GM18499 (cell line): ENCODE measurements around the gene KMT2A.
"Not testable (repeated sequence)": the region's sequence is repeated elsewhere in the genome, so short reads cannot be mapped to it uniquely, and the experiment has no call there.

Source experiments
- ATAC-seq: cut with Tn5 transposase; IDR thresholded peaks from one replicate; pipeline ENCODE4 v1.9.1; 2021; ENCODE audit warnings: moderate number of reproducible peaks; ENCODE audit not compliant: insufficient read depth, unreplicated experiment

KMT2A gene

DNA sequence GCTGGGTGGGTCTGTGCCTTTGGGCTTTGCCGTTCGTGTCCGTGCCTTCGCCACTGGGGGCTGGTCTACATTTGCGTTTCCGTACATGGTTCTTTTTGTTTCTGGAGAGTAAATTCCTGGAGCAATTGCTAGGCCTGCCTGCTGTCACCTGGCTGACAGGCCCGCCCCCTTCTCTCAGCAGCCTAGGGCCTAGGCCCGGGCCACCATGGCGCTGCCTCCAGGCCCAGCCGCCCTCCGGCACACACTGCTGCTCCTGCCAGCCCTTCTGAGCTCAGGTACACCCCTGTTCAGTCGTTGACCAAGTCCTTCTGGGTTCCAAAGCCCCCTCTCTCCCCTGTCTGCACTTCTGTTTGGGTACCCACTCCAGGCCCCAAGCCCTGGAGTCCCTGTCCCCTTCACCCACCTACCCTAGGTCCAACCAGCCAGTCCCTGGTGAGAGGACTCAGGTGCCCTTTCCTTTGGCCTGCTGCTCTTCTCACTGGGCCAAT, 95.3 kb downstream of the KMT2A start:
- ATAC-seq, result no peak

- no peak for ATAC-seq
Measured at GRCh38 chr11:118532091-118532490, 95.8 kb downstream of the KMT2A start.

DNA sequence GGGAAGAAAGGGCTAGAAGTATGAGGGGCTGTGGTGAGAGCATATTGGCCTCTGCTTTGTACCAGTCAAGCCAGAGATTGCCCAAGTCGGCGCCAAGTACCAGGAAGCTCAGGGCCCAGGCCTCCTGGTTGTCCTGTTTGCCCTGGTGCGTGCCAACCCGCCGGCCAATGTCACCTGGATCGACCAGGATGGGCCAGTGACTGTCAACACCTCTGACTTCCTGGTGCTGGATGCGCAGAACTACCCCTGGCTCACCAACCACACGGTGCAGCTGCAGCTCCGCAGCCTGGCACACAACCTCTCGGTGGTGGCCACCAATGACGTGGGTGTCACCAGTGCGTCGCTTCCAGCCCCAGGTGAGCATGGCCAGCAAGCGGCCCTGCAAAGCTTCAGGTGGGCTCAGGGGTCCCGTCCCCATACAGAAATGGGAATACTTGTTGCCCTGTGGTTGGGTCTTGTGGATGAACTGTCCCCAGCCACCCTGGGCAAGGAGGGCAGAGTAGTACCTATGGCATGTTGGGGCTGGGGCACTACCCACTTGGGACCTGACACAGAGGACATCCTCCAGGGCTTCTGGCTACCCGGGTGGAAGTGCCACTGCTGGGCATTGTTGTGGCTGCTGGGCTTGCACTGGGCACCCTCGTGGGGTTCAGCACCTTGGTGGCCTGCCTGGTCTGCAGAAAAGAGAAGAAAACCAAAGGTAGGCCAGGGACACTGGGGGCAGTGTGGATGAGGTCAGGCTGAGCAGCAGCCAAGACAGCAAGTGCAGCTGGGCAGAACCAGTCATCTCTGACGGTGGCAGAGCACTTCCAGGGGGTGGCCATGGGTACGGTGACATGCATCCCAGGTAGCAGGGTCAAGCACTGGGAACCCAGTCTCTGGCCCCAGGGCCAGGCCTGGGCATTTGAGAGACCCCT, 96.8 kb downstream of the KMT2A start:
- no peak for ATAC-seq

GRCh38 chr11:118533769-118534729, 97.8 kb downstream of the KMT2A start:
- ATAC-seq, result no peak

GRCh38 chr11:118535261-118535660, 99.0 kb downstream of the KMT2A start:
- ATAC-seq, result no peak

GRCh38 chr11:118536726-118537125, 100.4 kb downstream of the KMT2A start:
- no peak for ATAC-seq

DNA sequence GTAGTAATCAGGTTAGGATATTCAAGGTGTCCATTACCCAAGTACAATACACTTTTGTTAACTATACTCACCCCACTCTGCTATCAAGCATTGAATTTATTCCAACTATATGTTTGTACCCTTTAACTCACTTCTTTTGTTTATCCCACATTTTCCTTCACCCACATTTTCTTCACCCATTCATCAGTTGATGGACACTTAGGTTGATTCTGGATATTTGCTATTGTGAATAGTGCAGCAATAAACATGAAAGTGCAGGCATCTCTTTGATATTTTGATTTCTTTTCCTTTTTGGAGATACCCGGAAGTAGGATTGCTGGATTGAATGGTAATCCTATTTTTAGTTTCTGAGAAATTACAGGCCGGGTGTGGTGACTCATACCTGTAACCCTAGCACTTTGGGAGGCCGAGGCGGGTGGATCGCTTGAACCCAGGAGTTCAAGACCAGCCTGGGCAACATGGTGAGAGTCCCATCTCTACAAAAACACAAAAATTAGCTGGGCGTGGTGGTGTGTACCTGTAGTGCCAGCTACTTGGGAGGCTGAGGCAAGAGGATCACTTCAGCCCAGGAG, 101.2 kb downstream of the KMT2A start:
- ATAC-seq, result no peak

- ATAC-seq, result no peak
Measured at GRCh38 chr11:118544010-118544646, 107.8 kb downstream of the KMT2A start.

DNA sequence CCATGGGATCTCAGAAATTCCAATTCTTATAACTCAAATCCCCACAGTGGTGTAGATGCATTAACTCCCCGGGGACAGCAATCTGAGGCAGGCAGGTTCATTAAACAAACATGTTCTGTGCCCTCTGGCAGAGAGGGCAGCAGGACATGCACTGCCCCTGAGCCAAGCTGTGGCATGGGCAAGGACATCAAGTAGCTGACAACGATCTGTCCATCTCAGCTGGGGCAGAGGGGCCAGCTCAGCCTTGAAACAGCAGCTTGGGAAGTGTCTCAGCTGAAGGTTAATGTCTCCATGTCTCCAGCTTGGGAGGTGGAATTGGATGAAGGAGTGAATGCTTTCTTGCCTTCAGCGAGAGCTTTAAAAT, 108.3 kb downstream of the KMT2A start:
- ATAC-seq, result no peak

DNA sequence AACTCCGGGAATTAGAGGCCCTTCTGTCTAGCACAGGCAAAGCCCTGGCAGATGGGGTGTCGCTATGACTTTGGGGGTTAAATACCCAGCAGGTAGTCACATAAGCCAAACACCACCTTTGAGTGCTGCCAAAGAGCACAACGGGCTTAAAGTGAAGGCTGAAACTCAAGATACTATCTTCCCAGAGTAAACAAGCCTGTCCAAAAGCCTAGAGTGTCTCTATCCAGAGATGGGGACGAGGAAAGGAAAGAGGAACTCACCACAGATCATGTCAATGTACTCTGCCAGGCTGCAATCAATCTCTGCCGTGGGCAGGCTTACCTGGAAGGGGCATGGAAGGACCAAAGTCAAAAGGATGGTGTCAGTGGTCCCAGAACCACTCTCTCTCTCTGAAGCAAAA, 109.2 kb downstream of the KMT2A start:
- no peak for ATAC-seq

- ATAC-seq, result no peak
Measured at GRCh38 chr11:118547132-118547531, 110.8 kb downstream of the KMT2A start.

- ATAC-seq, result no peak
Measured at GRCh38 chr11:118552341-118552740, 116.0 kb downstream of the KMT2A start.

- ATAC-seq, result no peak
Measured at GRCh38 chr11:118560806-118561205, 124.5 kb downstream of the KMT2A start.

DNA sequence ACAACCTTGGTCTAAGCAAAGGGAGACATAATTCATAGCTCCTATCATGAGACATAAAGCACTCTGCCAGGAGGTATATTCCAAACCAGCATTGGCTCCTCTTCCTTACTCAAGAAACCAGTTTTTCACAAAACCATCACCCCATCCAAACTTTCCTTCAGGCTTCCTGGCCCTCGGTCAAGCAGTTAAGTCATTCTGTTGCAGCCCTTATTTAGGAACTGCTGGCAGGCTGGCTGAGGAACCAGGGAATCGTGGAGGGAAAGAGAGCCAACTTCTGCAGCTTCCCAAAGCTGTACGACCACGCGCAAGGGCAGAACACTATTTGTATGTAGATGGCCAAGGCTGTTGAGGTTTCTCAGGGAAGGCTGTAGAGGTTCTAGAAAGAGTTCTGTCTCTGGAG, 128.8 kb downstream of the KMT2A start:
- ATAC-seq, result no peak

- no peak for ATAC-seq
Measured at GRCh38 chr11:118569670-118570069, 133.4 kb downstream of the KMT2A start.

GRCh38 chr11:118570787-118571186, 134.5 kb downstream of the KMT2A start:
- ATAC-seq, result no peak

DNA sequence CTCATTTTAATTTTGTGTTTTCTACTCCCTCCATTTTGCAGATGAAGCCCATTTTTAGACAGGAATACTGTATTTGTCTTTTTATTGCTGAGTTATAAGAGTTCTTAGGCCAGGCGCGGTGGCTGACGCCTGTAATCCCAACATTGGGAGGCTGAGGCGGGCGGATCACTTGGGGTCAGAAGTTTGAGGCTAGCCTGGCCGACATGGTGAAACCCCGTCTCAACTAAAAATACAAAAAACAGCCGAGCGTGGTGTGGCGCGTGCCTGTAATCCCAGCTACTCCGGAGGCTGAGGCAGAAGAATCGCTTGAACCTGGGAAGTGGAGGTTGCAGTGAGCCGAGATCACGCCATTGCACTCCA, 135.4 kb downstream of the KMT2A start:
- not testable (repeated sequence) for ATAC-seq

GRCh38 chr11:118572061-118572980, 136.0 kb downstream of the KMT2A start, which contains the start of gene ARCN1:
Gene ARCN1, plus strand, starts transcription at chr11:118572409. Its CDS starts 139 bp downstream, at chr11:118572548.
- ATAC-seq, result no peak

DNA sequence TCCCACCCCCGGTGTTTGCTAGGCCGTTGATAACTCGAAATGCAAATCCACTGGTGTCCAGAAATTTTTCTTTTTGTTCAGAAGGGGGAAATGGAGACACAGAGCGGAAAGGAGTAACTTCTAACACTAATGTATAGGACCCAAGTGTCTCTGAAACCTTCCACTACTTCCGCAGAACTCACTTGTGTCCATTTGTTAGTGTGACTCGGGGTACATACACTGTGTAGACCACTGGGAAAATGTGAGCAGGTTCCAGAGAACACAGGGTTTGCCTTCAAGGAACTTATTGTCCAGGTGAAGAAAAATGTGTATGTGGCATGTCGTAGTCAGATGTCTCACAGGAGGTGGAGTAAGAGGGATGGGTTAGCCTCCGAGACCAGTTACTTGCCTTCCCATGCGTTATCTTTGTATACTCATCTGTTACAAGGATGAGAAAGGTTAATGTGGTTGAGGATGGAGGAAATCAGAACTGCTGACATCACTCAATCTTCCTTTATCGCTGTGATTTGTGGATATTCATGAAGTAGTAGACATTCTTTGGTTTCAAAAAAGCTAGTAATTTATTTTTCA, 136.8 kb downstream of the KMT2A start:
- no peak for ATAC-seq
